Measurements from ENCODE around the gene APOE.
"Not testable (repeated sequence)": the region's sequence is repeated elsewhere in the genome, so short reads cannot be mapped to it uniquely, and the experiment has no call there.

APOE gene

DNA sequence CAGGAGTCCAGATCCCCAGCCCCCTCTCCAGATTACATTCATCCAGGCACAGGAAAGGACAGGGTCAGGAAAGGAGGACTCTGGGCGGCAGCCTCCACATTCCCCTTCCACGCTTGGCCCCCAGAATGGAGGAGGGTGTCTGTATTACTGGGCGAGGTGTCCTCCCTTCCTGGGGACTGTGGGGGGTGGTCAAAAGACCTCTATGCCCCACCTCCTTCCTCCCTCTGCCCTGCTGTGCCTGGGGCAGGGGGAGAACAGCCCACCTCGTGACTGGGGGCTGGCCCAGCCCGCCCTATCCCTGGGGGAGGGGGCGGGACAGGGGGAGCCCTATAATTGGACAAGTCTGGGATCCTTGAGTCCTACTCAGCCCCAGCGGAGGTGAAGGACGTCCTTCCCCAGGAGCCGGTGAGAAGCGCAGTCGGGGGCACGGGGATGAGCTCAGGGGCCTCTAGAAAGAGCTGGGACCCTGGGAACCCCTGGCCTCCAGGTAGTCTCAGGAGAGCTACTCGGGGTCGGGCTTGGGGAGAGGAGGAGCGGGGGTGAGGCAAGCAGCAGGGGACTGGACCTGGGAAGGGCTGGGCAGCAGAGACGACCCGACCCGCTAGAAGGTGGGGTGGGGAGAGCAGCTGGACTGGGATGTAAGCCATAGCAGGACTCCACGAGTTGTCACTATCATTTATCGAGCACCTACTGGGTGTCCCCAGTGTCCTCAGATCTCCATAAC, at the start of gene APOE:
Gene APOE, plus strand, starts transcription at position 360 of the 724 bp plus-strand sequence. CDS start 829 bp downstream, outside the sequence.
- no peak for DNase-seq (ENCODE audit: low spot score)

DNA sequence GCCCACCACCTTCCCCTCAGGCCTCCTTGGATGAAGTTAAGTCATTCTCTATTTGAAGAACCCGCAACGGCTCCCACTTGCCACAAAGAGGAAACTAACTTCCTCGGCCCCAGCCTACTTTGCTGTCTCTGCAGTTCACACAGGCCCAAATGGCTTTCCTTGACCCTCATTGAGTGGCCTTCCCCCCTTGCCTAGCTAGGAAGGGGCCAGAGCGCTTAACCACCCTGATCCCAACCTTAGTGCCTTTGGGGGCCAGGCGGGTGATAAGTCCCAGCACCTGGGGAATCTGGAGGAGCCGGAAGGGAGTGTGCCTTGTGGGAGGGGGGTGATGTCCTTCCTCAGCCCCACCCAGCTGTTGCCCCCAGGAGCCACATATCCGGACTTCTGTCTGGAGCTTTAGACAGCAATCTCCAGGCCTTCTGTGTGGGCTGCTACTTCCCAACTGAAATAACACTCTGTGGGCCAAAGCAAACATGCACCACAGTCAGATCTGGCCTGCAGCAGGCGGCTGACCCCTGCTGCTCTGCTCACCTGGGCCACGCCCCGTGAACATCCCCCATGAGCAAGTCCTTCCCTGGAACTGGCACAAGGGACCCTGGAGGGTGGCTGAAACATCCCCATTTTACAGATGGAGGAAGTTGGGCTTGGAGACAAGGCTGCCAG, 49.0 kb upstream of the APOE start:
- DNase-seq (ENCODE audit: low spot score) = no peak

DNA sequence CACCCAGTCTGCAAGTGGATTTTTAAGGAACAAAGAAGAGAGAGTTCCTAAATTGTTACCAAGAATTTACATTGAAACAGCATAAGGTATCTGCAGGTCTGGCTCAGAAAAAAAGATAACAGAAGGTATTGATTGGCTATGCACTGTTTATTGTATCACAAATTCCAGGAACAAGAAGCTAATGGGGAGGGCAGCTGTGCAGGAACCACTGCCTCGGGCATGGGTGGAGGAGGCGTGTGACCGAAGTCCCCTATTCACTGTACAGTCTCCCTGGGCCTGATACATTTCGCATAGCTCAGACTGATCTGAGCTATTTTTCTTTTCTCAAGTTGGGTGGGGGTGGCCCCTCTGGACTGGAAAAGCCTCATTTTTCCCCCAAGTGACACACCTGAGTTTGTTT, 47.8 kb upstream of the APOE start:
- no peak for DNase-seq (ENCODE audit: low spot score)

DNA sequence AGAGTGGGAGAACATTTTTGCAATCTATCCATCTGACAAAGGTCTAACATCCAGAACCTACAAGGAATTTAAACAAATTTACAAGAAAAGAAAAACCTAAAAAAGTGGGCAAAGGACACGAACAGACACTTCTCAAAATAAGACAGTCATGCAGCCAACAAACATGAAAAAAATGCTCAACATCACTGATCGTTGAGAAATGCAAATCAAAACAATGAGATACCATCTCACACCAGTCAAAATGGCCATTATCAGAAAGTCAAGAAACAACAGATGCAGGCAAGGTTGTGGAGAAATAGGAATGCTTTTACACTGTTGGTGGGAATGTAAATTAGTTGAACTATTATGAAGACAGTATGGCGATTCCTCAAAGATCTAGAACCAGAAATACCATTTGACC, 44.0 kb upstream of the APOE start:
- DNase-seq (ENCODE audit: low spot score) = not testable (repeated sequence)

DNA sequence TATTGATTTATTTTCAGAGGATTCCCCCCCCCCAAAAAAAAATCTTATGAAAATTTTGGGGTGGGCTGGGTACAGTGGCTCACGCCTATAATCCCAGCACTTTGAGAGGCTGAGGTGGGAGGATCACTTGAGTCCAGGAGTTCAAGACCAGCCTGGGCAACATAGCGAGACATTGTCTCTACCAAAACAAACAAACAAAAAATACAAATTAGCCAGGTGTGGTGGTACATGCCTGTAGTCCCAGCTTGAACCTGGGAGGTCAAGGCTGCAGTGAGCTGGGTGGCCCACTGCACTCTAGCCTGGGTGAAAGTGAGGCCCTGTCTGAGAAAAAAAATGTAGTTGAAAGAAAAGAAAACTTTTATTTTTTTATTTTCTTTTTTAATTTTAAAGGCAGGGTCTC, 41.6 kb upstream of the APOE start:
- DNase-seq (ENCODE audit: low spot score) = no peak

DNA sequence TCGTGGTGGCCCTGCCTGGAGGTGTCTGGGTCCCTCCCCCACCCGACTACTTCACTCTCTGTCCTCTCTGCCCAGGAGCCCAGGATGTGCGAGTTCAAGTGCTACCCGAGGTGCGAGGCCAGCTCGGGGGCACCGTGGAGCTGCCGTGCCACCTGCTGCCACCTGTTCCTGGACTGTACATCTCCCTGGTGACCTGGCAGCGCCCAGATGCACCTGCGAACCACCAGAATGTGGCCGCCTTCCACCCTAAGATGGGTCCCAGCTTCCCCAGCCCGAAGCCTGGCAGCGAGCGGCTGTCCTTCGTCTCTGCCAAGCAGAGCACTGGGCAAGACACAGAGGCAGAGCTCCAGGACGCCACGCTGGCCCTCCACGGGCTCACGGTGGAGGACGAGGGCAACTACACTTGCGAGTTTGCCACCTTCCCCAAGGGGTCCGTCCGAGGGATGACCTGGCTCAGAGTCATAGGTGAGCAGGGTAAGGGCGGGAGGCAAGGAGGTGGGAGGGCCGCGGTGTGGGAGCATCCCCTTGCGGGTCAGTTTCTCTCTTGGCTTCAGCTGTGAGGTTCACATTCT, 40.3 kb upstream of the APOE start:
- no peak for DNase-seq (ENCODE audit: low spot score)

DNA sequence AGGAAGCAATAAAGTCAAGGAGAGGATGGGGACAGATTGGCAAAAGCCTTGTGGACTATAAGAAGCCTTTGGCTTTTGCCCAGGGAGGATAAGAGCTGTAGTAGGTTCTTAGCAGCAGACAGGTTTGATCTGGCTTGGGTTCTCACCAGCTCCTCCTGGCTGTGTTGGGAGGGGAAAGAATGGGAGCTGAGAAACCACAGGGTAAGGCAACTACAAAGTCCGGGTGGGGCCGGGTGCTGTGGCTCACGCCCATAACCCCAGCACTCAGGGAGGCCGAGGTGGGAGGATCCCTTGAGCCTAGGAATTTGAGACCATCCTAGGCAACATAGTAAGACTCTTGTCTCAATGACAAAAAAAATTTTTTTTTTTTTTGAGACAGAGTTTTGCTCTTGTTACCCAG, 38.9 kb upstream of the APOE start:
- no peak for DNase-seq (ENCODE audit: low spot score)

DNA sequence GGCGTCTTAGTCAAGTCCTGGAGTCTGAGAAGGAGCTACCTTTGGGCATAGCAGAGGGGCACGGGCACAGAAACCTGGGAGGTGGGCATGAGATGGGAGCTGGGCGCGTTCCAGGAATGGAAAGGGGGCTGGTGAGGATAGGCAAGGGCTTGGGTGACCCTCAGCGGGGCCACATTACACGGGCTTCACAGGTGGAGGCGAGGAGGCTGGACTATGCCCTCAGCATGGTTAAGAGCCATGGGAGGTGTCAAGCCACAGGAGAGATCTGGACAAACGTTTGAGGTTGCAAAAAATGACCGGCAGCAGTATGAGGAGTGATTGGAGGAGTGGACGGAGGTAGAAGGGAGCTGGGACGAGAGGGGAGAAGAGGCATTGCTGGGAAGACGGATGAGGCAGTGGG, 38.0 kb upstream of the APOE start:
- no peak for DNase-seq (ENCODE audit: low spot score)

DNA sequence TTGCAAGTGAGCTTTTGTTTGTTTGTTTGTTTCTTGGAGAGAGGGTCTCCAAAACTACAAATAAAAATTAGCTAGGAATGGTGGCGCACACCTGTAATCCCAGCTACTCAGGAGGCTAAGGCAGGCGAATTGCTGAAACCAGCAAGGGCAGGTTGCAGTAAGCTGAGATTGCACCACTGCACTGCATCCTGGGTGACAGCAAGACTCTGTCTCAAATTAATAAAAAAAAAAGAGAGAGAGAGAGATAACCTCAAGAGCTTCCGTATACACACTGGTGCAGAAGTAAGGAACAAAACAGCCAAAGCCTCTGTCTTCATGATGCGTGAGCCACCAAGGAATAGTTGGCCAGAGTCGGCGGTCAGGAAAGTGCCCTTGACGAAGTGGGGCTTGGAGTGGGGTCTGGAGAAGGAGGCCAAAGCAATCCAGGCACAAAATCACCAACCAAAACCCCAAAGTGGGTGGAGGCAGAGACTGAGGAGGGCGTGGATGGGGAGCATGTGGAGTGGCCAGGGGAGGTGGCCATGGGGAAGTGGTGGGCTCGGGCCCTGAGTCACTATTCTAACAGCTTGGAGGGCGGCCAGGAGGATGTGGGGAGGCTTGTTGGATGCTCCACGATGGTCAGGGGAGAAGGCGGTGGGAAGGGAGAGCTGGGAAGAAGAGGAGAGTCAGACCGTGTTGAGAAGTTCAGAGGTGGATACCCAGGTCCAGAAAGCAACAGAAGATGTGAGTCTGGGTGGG, 35.7 kb upstream of the APOE start:
- DNase-seq (ENCODE audit: low spot score) = no peak

DNA sequence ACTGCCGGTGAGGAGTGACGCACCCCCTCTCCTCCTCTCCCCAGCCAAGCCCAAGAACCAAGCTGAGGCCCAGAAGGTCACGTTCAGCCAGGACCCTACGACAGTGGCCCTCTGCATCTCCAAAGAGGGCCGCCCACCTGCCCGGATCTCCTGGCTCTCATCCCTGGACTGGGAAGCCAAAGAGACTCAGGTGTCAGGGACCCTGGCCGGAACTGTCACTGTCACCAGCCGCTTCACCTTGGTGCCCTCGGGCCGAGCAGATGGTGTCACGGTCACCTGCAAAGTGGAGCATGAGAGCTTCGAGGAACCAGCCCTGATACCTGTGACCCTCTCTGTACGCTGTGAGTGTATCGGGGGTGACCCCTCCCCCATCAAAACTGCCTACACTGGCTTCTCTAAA, 33.8 kb upstream of the APOE start:
- DNase-seq (ENCODE audit: low spot score) = no peak

DNA sequence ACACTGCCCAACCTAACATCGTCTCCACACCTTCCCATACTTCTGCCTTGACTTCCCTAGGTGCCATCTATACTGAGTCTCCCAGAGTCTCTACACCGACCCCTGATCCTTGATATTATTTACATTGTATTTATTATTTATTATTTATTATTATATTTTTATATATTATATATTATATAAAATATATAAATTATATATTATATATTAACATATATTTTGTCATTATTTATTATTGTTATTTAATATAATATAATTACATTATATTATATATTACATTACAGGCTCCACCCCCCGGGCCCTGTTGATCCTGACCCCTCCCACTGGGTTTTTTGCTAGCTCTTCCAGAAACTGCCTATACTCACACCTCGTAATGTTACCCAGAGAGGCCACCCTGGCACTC, 32.9 kb upstream of the APOE start:
- DNase-seq (ENCODE audit: low spot score) = no peak

DNA sequence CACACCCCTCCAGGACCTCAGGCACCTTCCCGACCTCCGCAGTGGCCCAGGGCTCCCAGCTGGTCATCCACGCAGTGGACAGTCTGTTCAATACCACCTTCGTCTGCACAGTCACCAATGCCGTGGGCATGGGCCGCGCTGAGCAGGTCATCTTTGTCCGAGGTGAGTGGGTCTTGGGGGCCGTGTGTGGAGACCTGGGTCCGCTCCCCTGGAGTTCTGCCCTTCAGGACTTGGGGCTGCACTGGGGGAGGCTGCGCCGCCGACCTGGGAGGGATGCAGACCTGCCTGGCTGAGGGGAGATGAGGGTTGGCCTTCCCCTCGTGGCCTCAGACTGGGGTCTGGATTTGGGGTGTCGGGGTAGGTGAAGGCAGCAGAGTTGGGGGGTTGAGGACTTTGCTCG, 31.3 kb upstream of the APOE start:
- no peak for DNase-seq (ENCODE audit: low spot score)

DNA sequence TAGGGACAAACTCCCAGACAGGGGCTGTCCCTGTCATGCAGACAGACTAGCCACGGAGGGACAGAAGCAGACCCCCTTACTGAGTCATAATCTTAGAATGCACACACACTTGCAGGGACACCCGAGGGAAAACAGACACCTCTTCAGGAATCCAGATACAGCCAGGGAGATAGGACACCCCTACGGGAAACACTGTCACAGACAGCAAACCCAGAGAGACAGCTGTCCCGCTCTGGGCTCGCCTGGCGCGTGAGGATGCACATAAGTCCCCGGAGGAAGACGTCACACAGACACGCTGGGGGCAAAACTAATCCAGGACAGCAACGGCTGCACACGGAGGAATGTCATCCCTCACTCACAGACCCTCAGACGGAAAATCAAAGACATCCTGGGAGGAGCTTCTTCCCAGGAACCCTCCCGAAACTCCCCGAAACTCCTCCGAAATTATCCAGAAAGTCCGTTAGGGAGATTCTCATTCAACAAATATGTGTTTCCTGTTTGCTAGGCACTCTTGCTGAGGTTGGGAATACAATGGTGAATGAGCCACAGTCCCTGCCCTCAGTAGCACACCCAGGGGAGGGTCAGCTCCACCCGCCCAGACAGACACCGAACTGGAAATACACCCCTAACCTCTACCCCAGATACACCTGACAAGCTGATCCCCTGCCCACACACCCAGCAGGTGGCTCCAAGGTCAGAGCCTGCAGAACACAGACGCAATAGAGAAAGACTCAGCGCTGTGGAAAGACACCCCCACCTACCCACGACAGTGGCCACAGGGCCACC, 29.7 kb upstream of the APOE start:
- no peak for DNase-seq (ENCODE audit: low spot score)

DNA sequence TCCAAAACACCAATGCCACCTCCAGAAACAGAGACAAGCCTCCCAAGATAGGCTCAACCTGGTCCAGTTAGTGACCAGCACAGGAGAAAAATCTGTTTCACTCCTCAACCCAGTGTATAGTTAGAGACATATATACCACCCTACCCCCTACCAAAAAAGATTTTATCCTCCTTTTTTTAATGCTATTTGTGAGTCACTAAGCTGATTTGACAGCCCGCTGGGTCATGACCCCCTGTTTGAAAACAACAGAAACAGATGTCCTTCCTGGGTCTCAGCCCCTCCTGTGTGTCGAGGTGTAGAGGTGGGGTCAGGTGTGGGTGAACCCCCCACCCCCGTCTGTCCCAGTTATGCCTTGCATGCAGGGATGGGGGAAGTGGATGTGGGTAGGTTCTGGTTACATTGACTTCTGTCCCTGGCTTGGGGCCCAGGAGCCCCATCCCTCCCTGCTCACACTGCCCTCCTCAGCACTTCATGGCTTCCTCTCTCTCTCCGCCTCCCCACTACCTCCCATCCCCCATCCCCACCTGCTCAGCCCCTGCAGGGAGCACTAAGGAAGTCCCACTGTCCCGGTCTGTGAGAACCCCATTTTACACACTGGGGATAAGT, 28.6 kb upstream of the APOE start:
- DNase-seq (ENCODE audit: low spot score) = no peak

DNA sequence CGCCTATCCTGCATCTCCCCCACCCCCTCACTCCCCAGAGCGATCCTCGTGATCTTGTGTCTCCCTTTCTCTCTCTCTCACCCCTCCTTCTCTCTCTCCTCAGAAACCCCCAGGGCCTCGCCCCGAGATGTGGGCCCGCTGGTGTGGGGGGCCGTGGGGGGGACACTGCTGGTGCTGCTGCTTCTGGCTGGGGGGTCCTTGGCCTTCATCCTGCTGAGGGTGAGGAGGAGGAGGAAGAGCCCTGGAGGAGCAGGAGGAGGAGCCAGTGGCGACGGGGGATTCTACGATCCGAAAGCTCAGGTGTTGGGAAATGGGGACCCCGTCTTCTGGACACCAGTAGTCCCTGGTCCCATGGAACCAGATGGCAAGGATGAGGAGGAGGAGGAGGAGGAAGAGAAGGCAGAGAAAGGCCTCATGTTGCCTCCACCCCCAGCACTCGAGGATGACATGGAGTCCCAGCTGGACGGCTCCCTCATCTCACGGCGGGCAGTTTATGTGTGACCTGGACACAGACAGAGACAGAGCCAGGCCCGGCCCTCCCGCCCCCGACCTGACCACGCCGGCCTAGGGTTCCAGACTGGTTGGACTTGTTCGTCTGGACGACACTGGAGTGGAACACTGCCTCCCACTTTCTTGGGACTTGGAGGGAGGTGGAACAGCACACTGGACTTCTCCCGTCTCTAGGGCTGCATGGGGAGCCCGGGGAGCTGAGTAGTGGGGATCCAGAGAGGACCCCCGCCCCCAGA, 27.3 kb upstream of the APOE start:
- no peak for DNase-seq (ENCODE audit: low spot score)

DNA sequence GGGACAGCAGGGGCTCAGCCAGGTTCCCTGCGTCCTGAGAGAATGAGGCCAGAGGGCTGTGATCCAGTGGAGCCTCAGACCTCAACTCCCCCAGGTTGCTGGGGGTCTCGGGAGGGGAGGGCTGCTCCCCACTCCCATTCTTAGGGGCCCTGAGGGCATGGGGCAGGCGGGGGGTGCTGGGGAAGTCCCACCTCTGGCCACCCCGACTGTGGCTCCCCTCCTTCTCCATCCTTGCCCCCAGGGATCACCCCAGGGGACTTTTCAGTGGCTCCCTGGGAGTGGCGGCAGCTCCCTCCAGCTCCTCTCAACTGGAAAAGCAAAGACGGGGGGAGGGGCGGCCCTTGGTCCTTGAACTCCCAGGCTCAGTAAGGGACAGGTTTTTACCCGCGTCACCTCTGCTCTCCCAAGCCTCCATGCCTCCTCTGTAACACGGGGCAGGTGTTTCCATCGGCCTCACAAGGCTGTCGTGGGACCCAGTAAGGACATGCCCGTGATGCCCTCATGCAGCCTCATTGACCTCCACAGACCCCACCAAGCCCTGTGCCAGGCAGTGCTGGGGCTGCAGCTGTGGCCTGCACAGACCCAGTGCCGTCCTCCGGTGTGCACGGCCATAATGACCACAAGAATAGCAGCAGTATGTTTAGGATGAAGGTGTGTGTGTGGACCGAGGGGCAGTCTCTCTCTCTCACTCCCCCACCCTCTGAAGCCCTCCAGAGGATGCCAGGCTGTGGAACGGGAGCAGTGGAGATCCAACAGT, 26.1 kb upstream of the APOE start:
- no peak for DNase-seq (ENCODE audit: low spot score)

DNA sequence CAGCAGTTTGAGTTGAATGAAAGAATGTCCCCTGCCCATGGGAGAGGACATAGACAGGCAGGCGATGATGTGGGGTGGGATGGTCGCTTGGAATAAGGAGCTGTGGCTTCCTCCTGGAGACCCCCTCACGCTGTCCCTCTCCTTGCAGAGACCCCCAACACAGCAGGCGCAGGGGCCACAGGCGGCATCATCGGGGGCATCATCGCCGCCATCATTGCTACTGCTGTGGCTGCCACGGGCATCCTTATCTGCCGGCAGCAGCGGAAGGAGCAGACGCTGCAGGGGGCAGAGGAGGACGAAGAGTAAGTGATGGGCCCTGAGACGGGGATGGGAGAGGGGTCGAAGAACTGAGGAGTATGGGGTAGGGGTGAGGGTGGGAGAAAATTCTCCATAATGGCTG, 23.5 kb upstream of the APOE start:
- no peak for DNase-seq (ENCODE audit: low spot score)

DNA sequence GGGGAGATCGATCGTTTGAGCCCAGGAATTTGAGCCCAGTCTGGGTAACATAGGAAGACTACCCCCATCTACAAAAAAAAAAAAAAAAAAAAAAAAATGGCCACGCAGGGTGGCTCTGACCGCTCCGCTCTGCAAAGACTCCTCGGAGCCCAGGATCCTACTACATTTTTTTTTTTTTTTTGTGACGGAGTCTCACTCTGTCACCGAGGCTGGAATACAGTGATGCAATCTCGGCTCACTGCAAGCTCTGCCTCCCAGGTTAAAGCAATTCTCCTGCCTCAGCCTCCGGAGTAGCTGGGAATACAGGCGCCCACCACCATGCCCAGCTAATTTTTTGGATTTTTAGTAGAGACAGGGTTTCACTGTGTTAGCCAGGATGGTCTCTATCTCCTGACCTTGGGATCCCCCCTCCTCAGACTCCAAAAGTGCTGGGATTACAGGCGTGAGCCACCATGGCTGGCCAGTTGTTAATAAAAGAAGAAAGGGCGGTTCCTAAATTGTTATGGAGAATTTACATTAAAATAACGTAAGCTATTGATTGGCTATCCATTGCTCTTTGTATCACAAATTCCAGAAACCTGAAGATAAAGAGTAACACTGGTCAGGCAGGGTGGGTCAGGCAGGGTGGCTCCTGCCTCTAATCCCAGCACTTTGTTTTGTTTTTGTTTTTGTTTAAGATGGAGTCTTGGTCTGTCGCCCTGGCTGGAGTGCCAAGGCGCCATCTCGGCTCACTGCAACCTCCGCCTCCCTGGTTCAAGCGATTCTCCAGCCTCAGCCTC, 22.8 kb upstream of the APOE start:
- DNase-seq (ENCODE audit: low spot score) = not testable (repeated sequence)

DNA sequence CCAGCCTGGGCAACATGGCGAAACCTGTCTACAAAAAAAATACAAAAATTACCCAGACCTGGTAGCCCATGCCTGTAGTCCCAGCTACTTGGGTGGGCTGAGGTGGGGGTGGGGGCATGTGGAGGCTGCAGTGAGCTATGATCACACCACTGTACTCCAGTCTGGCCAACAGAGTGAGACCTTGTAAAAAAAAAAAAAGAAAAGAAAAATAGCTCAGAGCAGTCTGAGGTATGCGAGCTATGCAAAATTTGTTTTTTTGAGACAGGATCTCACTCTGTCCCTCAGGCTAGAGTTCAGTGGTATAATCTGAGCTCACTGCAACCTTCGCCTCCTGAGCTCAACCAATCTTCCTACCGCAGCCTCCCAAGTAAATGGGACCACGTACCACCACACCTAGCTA, 21.7 kb upstream of the APOE start:
- no peak for DNase-seq (ENCODE audit: low spot score)
